ACC112 (cell line): Measurements from ENCODE around the gene GBX1.

Experiments
- H2AFZ ChIP-seq: fragments of 200-600 bp; sonication (generic); one replicate; pipeline ENCODE4 v1.6.0; 2017; ENCODE audit warnings: antibody characterized with exemption, low read length; ENCODE audit not compliant: unreplicated experiment
- H3K27ac ChIP-seq: fragments of 200-600 bp; sonication (generic); 2 replicates; pipeline ENCODE4 v1.5.1; 2014; ENCODE audit warnings: low read depth, mild to moderate bottlenecking, antibody characterized with exemption, low read length, moderate library complexity
- H3K27me3 ChIP-seq: fragments of 200-600 bp; sonication (generic); 2 replicates; pipeline ENCODE4 v1.6.1; 2014; ENCODE audit warnings: mild to moderate bottlenecking, antibody characterized with exemption, low read length, moderate library complexity, mixed read lengths; ENCODE audit not compliant: insufficient read depth
- H3K36me3 ChIP-seq: fragments of 200-600 bp; sonication (generic); 2 replicates; pipeline ENCODE4 v1.6.1; 2016; ENCODE audit warnings: mild to moderate bottlenecking, antibody characterized with exemption, low read length, moderate library complexity, mixed read lengths; ENCODE audit not compliant: insufficient read depth
- H3K4me1 ChIP-seq: fragments of 200-600 bp; sonication (generic); one replicate; pipeline ENCODE4 v1.6.1; 2016; ENCODE audit warnings: low read length, mixed read lengths; ENCODE audit not compliant: insufficient read depth, unreplicated experiment, control insufficient read depth
- H3K4me3 ChIP-seq: fragments of 200-600 bp; sonication (generic); 2 replicates; pipeline ENCODE4 v1.5.1; 2014; ENCODE audit warnings: mild to moderate bottlenecking, low read depth, low read length
- H3K79me2 ChIP-seq: fragments of 200-600 bp; sonication (generic); one replicate; pipeline ENCODE4 v1.6.0; 2016; ENCODE audit warnings: low read length; ENCODE audit not compliant: control insufficient read depth, unreplicated experiment, insufficient read depth

Gene GBX1

GRCh38 chr7:151172273-151173141 lies 5.0 kb upstream of the GBX1 start:
- Histone ChIP-seq H2AFZ (no peak overlapping the region), H3K27me3 (peaks cover 67% of the 10 kb centered on the region), H3K4me1 (no peaks in the 10 kb centered on the region), H3K4me3 (no peak overlapping the region), H3K79me2 (no peaks in the 10 kb centered on the region), H3K36me3 (no peaks in the 10 kb centered on the region), H3K27ac (no peak overlapping the region)

GRCh38 chr7:151168787-151169162 lies 1.3 kb upstream of the GBX1 start:
- H3K4me1 ChIP-seq = no peaks in the 10 kb centered on the region
- peaks cover 77% of the 10 kb centered on the region for H3K27me3 ChIP-seq
- H2AFZ ChIP-seq = no peak overlapping the region
- no peak overlapping the region for H3K27ac ChIP-seq
- H3K36me3 ChIP-seq = no peaks in the 10 kb centered on the region
- H3K4me3 ChIP-seq = no peak overlapping the region
- H3K79me2 ChIP-seq = no peaks in the 10 kb centered on the region

- Histone ChIP-seq H3K27me3 (peaks cover 75% of the 10 kb centered on the region), H3K79me2 (no peaks in the 10 kb centered on the region), H3K4me3 (peak overlapping the region; percentile 57), H3K4me1 (no peaks in the 10 kb centered on the region), H3K27ac (no peak overlapping the region), H3K36me3 (no peaks in the 10 kb centered on the region), H2AFZ (no peak overlapping the region)
Observed at GRCh38 chr7:151168003-151168786, 701 bp upstream of the GBX1 start.

- H3K36me3 ChIP-seq = no peaks in the 10 kb centered on the region
Observed at GRCh38 chr7:151166629-151167196, 781 bp downstream of the GBX1 start.

GRCh38 chr7:151161757-151162156 lies 5.7 kb downstream of the GBX1 start:
- no peak overlapping the region for H3K4me3 ChIP-seq
- no peaks in the 10 kb centered on the region for H3K79me2 ChIP-seq
- no peaks in the 10 kb centered on the region for H3K4me1 ChIP-seq
- H3K27me3 ChIP-seq = peaks cover 55% of the 10 kb centered on the region
- H3K27ac ChIP-seq = no peak overlapping the region
- H3K36me3 ChIP-seq = no peaks in the 10 kb centered on the region
- no peak overlapping the region for H2AFZ ChIP-seq

More at GRCh38 chr7:151166629-151167196, 781 bp downstream of the GBX1 start:
- Histone ChIP-seq H3K4me1 (no peaks in the 10 kb centered on the region), H2AFZ (no peak overlapping the region), H3K79me2 (no peaks in the 10 kb centered on the region), H3K4me3 (peak overlapping the region; percentile 57), H3K27me3 (peaks cover 69% of the 10 kb centered on the region), H3K27ac (no peak overlapping the region)

GRCh38 chr7:151157645-151158329 lies 9.7 kb downstream of the GBX1 start:
- H3K4me3 ChIP-seq = no peak overlapping the region
- H3K27me3 ChIP-seq = peaks cover 32% of the 10 kb centered on the region
- H3K36me3 ChIP-seq = no peaks in the 10 kb centered on the region
- H3K4me1 ChIP-seq = no peaks in the 10 kb centered on the region
- no peaks in the 10 kb centered on the region for H3K79me2 ChIP-seq
- H2AFZ ChIP-seq = peak overlapping the region; percentile 17
- no peak overlapping the region for H3K27ac ChIP-seq

GRCh38 chr7:151152643-151153513 lies 14.6 kb downstream of the GBX1 start:
- H3K36me3 ChIP-seq = no peaks in the 10 kb centered on the region
- H3K79me2 ChIP-seq = no peaks in the 10 kb centered on the region
- peaks cover 69% of the 10 kb centered on the region for H3K27me3 ChIP-seq
- no peak overlapping the region for H2AFZ ChIP-seq
- H3K4me3 ChIP-seq = no peak overlapping the region
- no peak overlapping the region for H3K27ac ChIP-seq
- no peaks in the 10 kb centered on the region for H3K4me1 ChIP-seq

GRCh38 chr7:151150388-151150787 lies 17.1 kb downstream of the GBX1 start:
- H3K27ac ChIP-seq = no peak overlapping the region
- H3K4me3 ChIP-seq = no peak overlapping the region
- H2AFZ ChIP-seq = no peak overlapping the region
- H3K27me3 ChIP-seq = peaks cover 62% of the 10 kb centered on the region
- H3K79me2 ChIP-seq = no peaks in the 10 kb centered on the region
- no peaks in the 10 kb centered on the region for H3K36me3 ChIP-seq
- H3K4me1 ChIP-seq = no peaks in the 10 kb centered on the region

GRCh38 chr7:151148319-151149259 lies 18.9 kb downstream of the GBX1 start:
- H3K27me3 ChIP-seq = peaks cover 52% of the 10 kb centered on the region
- H3K4me3 ChIP-seq = no peak overlapping the region
- H3K27ac ChIP-seq = no peak overlapping the region
- no peaks in the 10 kb centered on the region for H3K36me3 ChIP-seq
- no peaks in the 10 kb centered on the region for H3K79me2 ChIP-seq
- no peaks in the 10 kb centered on the region for H3K4me1 ChIP-seq
- H2AFZ ChIP-seq = no peak overlapping the region
